ENCODE results near the gene BTNL3.
A peak's percentile ranks its signal among the peaks of the same experiment; 100 is the strongest.

BTNL3 gene

GRCh38 chr5:181052672-181053487 lies 64.2 kb downstream of the BTNL3 start (continued):
- TF ChIP-seq ZNF366 (tag by site-specific recombination; conservative IDR thresholded peaks at IDR 0.05) (no peak), RBAK (tag by site-specific recombination; IDR thresholded peaks at IDR 0.05) (no peak), ZFP37 (tag by site-specific recombination; IDR thresholded peaks at IDR 0.05) (no peak), ZNF473 (tag by site-specific recombination; IDR thresholded peaks at IDR 0.05) (no peak), ZNF23 (tag by site-specific recombination; IDR thresholded peaks at IDR 0.05; ENCODE audit: borderline replicate concordance) (no peak), OSR2 (tag by site-specific recombination; IDR thresholded peaks at IDR 0.05) (no peak), ZNF514 (tag by site-specific recombination; IDR thresholded peaks at IDR 0.05) (no peak), ZEB2 (tag by site-specific recombination; IDR thresholded peaks at IDR 0.05) (no peak; the same call in 1 of the 2 replicates), ZNF341 (tag by site-specific recombination; IDR thresholded peaks at IDR 0.05; ENCODE audit: low read depth) (peak; percentile 46), ZFP69B (tag by site-specific recombination; IDR thresholded peaks at IDR 0.05) (no peak), ZNF843 (tag by site-specific recombination; IDR thresholded peaks at IDR 0.05) (no peak), ZNF26 (tag by site-specific recombination; IDR thresholded peaks at IDR 0.05) (no peak), ZFHX2 (tag by site-specific recombination; conservative IDR thresholded peaks at IDR 0.05) (no peak), GLIS1 (tag by site-specific recombination; IDR thresholded peaks at IDR 0.05) (peak; percentile 45), SALL2 (tag by site-specific recombination; IDR thresholded peaks at IDR 0.05; ENCODE audit: borderline replicate concordance) (no peak), ZNF426 (tag by site-specific recombination; IDR thresholded peaks at IDR 0.05) (no peak), ZBTB8A (tag by site-specific recombination; IDR thresholded peaks at IDR 0.05) (peak; percentile 89), MZF1 (tag by site-specific recombination; IDR thresholded peaks at IDR 0.05; ENCODE audit: borderline replicate concordance) (no peak), ZIC2 (tag by site-specific recombination; IDR thresholded peaks at IDR 0.05) (no peak), ZBTB26 (tag by site-specific recombination; optimal IDR thresholded peaks at IDR 0.05) (peak; percentile 91)
- TF ChIP-seq, protein P1, sequence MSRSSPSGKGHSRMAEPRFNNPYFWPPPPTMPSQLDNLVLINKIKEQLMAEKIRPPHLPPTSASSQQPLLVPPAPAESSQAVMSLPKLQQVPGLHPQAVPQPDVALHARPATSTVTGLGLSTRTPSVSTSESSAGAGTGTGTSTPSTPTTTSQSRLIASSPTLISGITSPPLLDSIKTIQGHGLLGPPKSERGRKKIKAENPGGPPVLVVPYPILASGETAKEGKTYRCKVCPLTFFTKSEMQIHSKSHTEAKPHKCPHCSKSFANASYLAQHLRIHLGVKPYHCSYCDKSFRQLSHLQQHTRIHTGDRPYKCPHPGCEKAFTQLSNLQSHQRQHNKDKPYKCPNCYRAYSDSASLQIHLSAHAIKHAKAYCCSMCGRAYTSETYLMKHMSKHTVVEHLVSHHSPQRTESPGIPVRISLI (tag by site-specific recombination; IDR thresholded peaks at IDR 0.05), result no peak
- TF ChIP-seq, protein P2, sequence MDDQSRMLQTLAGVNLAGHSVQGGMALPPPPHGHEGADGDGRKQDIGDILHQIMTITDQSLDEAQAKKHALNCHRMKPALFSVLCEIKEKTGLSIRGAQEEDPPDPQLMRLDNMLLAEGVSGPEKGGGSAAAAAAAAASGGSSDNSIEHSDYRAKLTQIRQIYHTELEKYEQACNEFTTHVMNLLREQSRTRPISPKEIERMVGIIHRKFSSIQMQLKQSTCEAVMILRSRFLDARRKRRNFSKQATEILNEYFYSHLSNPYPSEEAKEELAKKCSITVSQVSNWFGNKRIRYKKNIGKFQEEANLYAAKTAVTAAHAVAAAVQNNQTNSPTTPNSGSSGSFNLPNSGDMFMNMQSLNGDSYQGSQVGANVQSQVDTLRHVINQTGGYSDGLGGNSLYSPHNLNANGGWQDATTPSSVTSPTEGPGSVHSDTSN (CRISPR knock-in tag; IDR thresholded peaks at IDR 0.05), result peak; percentile 46; the same call in 1 of the 2 replicates
- TF ChIP-seq, protein P3, sequence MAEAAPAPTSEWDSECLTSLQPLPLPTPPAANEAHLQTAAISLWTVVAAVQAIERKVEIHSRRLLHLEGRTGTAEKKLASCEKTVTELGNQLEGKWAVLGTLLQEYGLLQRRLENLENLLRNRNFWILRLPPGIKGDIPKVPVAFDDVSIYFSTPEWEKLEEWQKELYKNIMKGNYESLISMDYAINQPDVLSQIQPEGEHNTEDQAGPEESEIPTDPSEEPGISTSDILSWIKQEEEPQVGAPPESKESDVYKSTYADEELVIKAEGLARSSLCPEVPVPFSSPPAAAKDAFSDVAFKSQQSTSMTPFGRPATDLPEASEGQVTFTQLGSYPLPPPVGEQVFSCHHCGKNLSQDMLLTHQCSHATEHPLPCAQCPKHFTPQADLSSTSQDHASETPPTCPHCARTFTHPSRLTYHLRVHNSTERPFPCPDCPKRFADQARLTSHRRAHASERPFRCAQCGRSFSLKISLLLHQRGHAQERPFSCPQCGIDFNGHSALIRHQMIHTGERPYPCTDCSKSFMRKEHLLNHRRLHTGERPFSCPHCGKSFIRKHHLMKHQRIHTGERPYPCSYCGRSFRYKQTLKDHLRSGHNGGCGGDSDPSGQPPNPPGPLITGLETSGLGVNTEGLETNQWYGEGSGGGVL (tag by site-specific recombination; IDR thresholded peaks at IDR 0.05), result peak; percentile 13; the same call in 1 of the 2 replicates
- TF ChIP-seq, protein P4, sequence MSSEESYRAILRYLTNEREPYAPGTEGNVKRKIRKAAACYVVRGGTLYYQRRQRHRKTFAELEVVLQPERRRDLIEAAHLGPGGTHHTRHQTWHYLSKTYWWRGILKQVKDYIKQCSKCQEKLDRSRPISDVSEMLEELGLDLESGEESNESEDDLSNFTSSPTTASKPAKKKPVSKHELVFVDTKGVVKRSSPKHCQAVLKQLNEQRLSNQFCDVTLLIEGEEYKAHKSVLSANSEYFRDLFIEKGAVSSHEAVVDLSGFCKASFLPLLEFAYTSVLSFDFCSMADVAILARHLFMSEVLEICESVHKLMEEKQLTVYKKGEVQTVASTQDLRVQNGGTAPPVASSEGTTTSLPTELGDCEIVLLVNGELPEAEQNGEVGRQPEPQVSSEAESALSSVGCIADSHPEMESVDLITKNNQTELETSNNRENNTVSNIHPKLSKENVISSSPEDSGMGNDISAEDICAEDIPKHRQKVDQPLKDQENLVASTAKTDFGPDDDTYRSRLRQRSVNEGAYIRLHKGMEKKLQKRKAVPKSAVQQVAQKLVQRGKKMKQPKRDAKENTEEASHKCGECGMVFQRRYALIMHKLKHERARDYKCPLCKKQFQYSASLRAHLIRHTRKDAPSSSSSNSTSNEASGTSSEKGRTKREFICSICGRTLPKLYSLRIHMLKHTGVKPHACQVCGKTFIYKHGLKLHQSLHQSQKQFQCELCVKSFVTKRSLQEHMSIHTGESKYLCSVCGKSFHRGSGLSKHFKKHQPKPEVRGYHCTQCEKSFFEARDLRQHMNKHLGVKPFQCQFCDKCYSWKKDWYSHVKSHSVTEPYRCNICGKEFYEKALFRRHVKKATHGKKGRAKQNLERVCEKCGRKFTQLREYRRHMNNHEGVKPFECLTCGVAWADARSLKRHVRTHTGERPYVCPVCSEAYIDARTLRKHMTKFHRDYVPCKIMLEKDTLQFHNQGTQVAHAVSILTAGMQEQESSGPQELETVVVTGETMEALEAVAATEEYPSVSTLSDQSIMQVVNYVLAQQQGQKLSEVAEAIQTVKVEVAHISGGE (tag by site-specific recombination; conservative IDR thresholded peaks at IDR 0.05; ENCODE audit: low read depth), result no peak; the same call in 1 of the 2 replicates
